NCI-H2029 treated with DMSO at 0.1 percent for 48 hours (cell line): ENCODE results near the gene ATP11A.

ENCODE experiments used
- DNase-seq: peaks from one replicate; lab custom pipeline; 2025; lab: John Stamatoyannopoulos, UW

ATP11A gene

GRCh38 chr13:112709825-112710783 is 20.3 kb downstream of the ATP11A start:
- DNase-seq, result no peak

GRCh38 chr13:112710855-112711527 is 21.2 kb downstream of the ATP11A start:
- no peak for DNase-seq

- DNase-seq, result no peak
These were observed 21.9 kb downstream of the ATP11A start for GRCh38 chr13:112711528-112712265.

GRCh38 chr13:112712451-112713207 is 22.8 kb downstream of the ATP11A start:
- DNase-seq, result no peak

- no peak for DNase-seq
These were observed 23.8 kb downstream of the ATP11A start for GRCh38 chr13:112713517-112714253.

GRCh38 chr13:112714376-112715174 is 24.7 kb downstream of the ATP11A start:
- no peak for DNase-seq

GRCh38 chr13:112715210-112715609 is 25.4 kb downstream of the ATP11A start:
- no peak for DNase-seq

GRCh38 chr13:112715715-112716460 is 26.1 kb downstream of the ATP11A start:
- DNase-seq, result no peak

- no peak for DNase-seq
These were observed 26.6 kb downstream of the ATP11A start for GRCh38 chr13:112716461-112716820.

GRCh38 chr13:112716841-112717520 is 27.1 kb downstream of the ATP11A start:
- no peak for DNase-seq

GRCh38 chr13:112718318-112718717 is 28.5 kb downstream of the ATP11A start:
- DNase-seq, result no peak

GRCh38 chr13:112719016-112719415 is 29.2 kb downstream of the ATP11A start:
- DNase-seq, result no peak

GRCh38 chr13:112719556-112719955 is 29.7 kb downstream of the ATP11A start:
- DNase-seq, result no peak

GRCh38 chr13:112720251-112720650 is 30.4 kb downstream of the ATP11A start:
- no peak for DNase-seq

GRCh38 chr13:112720814-112721197 is 31.0 kb downstream of the ATP11A start:
- DNase-seq, result no peak

GRCh38 chr13:112721198-112722104 is 31.6 kb downstream of the ATP11A start:
- DNase-seq, result no peak

- no peak for DNase-seq
These were observed 32.8 kb downstream of the ATP11A start for GRCh38 chr13:112722433-112723263.
